Measurements from ENCODE around the gene NR2E1. TPM values are rescaled to one million over a fixed set of nuclear protein-coding genes. Genes with fewer than 3 reads are reported as not detected.

Gene NR2E1
- not detected for total RNA-seq

- Mint-ChIP-seq H3K36me3 (ENCODE audit: insufficient read depth in 2 of 2) (no peaks in the 10 kb centered on the region), H3K9me3 (no peaks in the 10 kb centered on the region), H3K27ac (peak within 1 kb of the TSS; percentile 42), H3K4me3 (peak within 1 kb of the TSS; percentile 77 to 80), H3K4me1 (ENCODE audit: low read depth) (peaks cover 51% of the 10 kb centered on the region), H3K27me3 (ENCODE audit: low read depth) (peaks cover 89% of the 10 kb centered on the region)
- DNase-seq (no peak), ATAC-seq (replicated peaks in 1 of 2) (no peak)
Measured at GRCh38 chr6:108165714-108166663, at the start of gene NR2E1. Gene NR2E1 (plus strand): TSS chr6:108166022. CDS start chr6:108166766, 744 bp downstream.

GRCh38 chr6:108116546-108117426, 49.0 kb upstream of the NR2E1 start:
- H3K4me1 Mint-ChIP-seq (ENCODE audit: low read depth) = peaks cover 60% of the 10 kb centered on the region
- peaks cover 0 to 6% of the 10 kb centered on the region in 2 donors for H3K36me3 Mint-ChIP-seq (ENCODE audit: insufficient read depth in 2 of 2)
- peak overlapping the region; percentile 82 to 89 for H3K4me3 Mint-ChIP-seq
- ATAC-seq (replicated peaks in 1 of 2) = no peak
- H3K27me3 Mint-ChIP-seq (ENCODE audit: low read depth) = peaks cover 89% of the 10 kb centered on the region
- peak overlapping the region; percentile 11 for H3K27ac Mint-ChIP-seq
- DNase-seq = peak in 1 of 2 donors; percentile 3
- no peaks in the 10 kb centered on the region for H3K9me3 Mint-ChIP-seq

- peak; percentile 45 to 57 for ATAC-seq (replicated peaks in 1 of 2)
- peaks cover 60% of the 10 kb centered on the region for H3K4me1 Mint-ChIP-seq (ENCODE audit: low read depth)
- H3K27me3 Mint-ChIP-seq (ENCODE audit: low read depth) = peaks cover 89% of the 10 kb centered on the region
- no peak overlapping the region for H3K27ac Mint-ChIP-seq
- H3K4me3 Mint-ChIP-seq = peak overlapping the region; percentile 82 to 89
- peaks cover 0 to 6% of the 10 kb centered on the region in 2 donors for H3K36me3 Mint-ChIP-seq (ENCODE audit: insufficient read depth in 2 of 2)
- peak; percentile 36 to 38 for DNase-seq
- H3K9me3 Mint-ChIP-seq = no peaks in the 10 kb centered on the region
Measured at GRCh38 chr6:108117427-108118358, 48.1 kb upstream of the NR2E1 start.

- peak overlapping the region; percentile 82 to 90 for H3K4me3 Mint-ChIP-seq
- no peak overlapping the region for H3K27ac Mint-ChIP-seq
- peaks cover 89% of the 10 kb centered on the region for H3K27me3 Mint-ChIP-seq (ENCODE audit: low read depth)
- peaks cover 0 to 6% of the 10 kb centered on the region in 2 donors for H3K36me3 Mint-ChIP-seq (ENCODE audit: insufficient read depth in 2 of 2)
- H3K4me1 Mint-ChIP-seq (ENCODE audit: low read depth) = peaks cover 63% of the 10 kb centered on the region
- ATAC-seq (replicated peaks in 1 of 2) = peak in 1 of 2 donors; percentile 9
- no peak for DNase-seq
- no peaks in the 10 kb centered on the region for H3K9me3 Mint-ChIP-seq
Measured at GRCh38 chr6:108118359-108118724, 47.5 kb upstream of the NR2E1 start.

- no peaks in the 10 kb centered on the region for H3K9me3 Mint-ChIP-seq
- H3K27ac Mint-ChIP-seq = peak overlapping the region; percentile 74
- ATAC-seq (replicated peaks in 1 of 2) (no peak), DNase-seq (peak; percentile 10 to 12)
- peaks cover 57% of the 10 kb centered on the region for H3K4me1 Mint-ChIP-seq (ENCODE audit: low read depth)
- peaks cover 89% of the 10 kb centered on the region for H3K27me3 Mint-ChIP-seq (ENCODE audit: low read depth)
- H3K4me3 Mint-ChIP-seq = peak overlapping the region; percentile 90 to 97
- H3K36me3 Mint-ChIP-seq (ENCODE audit: insufficient read depth in 2 of 2) = peaks cover 0 to 6% of the 10 kb centered on the region in 2 donors
Measured at GRCh38 chr6:108118810-108119768, 46.7 kb upstream of the NR2E1 start.

GRCh38 chr6:108119769-108120141, 46.1 kb upstream of the NR2E1 start:
- no peaks in the 10 kb centered on the region for H3K9me3 Mint-ChIP-seq
- DNase-seq (no peak), ATAC-seq (replicated peaks in 1 of 2) (no peak)
- H3K4me3 Mint-ChIP-seq = peak overlapping the region; percentile 90 to 97
- no peak overlapping the region for H3K27ac Mint-ChIP-seq
- H3K4me1 Mint-ChIP-seq (ENCODE audit: low read depth) = peaks cover 50% of the 10 kb centered on the region
- peaks cover 0 to 6% of the 10 kb centered on the region in 2 donors for H3K36me3 Mint-ChIP-seq (ENCODE audit: insufficient read depth in 2 of 2)
- peaks cover 89% of the 10 kb centered on the region for H3K27me3 Mint-ChIP-seq (ENCODE audit: low read depth)

- Mint-ChIP-seq H3K36me3 (ENCODE audit: insufficient read depth in 2 of 2) (peaks cover 0 to 6% of the 10 kb centered on the region in 2 donors), H3K9me3 (no peaks in the 10 kb centered on the region), H3K4me3 (peak overlapping the region; percentile 24 to 52), H3K27me3 (ENCODE audit: low read depth) (peaks cover 89% of the 10 kb centered on the region), H3K27ac (no peak overlapping the region), H3K4me1 (ENCODE audit: low read depth) (peaks cover 45% of the 10 kb centered on the region)
- peak in 1 of 2 donors; percentile 9 for DNase-seq
- peak in 1 of 2 donors; percentile 35 for ATAC-seq (replicated peaks in 1 of 2)
Measured at GRCh38 chr6:108120311-108120710, 45.5 kb upstream of the NR2E1 start.

- H3K9me3 Mint-ChIP-seq = no peaks in the 10 kb centered on the region
- peaks cover 0 to 6% of the 10 kb centered on the region in 2 donors for H3K36me3 Mint-ChIP-seq (ENCODE audit: insufficient read depth in 2 of 2)
- H3K27me3 Mint-ChIP-seq (ENCODE audit: low read depth) = peaks cover 89% of the 10 kb centered on the region
- no peak overlapping the region for H3K4me3 Mint-ChIP-seq
- no peak overlapping the region for H3K27ac Mint-ChIP-seq
- ATAC-seq (replicated peaks in 1 of 2) = no peak
- H3K4me1 Mint-ChIP-seq (ENCODE audit: low read depth) = peaks cover 32% of the 10 kb centered on the region
- no peak for DNase-seq
Measured at GRCh38 chr6:108121612-108122011, 44.2 kb upstream of the NR2E1 start.

GRCh38 chr6:108123481-108123929, 42.3 kb upstream of the NR2E1 start:
- H3K27ac Mint-ChIP-seq = no peak overlapping the region

GRCh38 chr6:108123946-108124345, 41.9 kb upstream of the NR2E1 start:
- peaks cover 18% of the 10 kb centered on the region for H3K4me1 Mint-ChIP-seq (ENCODE audit: low read depth)
- no peak overlapping the region for H3K27ac Mint-ChIP-seq
- peaks cover 0 to 2% of the 10 kb centered on the region in 2 donors for H3K36me3 Mint-ChIP-seq (ENCODE audit: insufficient read depth in 2 of 2)
- DNase-seq (no peak), ATAC-seq (replicated peaks in 1 of 2) (no peak)
- H3K9me3 Mint-ChIP-seq = no peaks in the 10 kb centered on the region
- no peak overlapping the region for H3K4me3 Mint-ChIP-seq
- H3K27me3 Mint-ChIP-seq (ENCODE audit: low read depth) = peaks cover 98% of the 10 kb centered on the region

More at GRCh38 chr6:108123481-108123929, 42.3 kb upstream of the NR2E1 start:
- Mint-ChIP-seq H3K27me3 (ENCODE audit: low read depth) (peaks cover 97% of the 10 kb centered on the region), H3K4me3 (no peak overlapping the region), H3K9me3 (no peaks in the 10 kb centered on the region), H3K36me3 (ENCODE audit: insufficient read depth in 2 of 2) (peaks cover 0 to 2% of the 10 kb centered on the region in 2 donors), H3K4me1 (ENCODE audit: low read depth) (peaks cover 21% of the 10 kb centered on the region)
- ATAC-seq (replicated peaks in 1 of 2) (no peak), DNase-seq (no peak)

GRCh38 chr6:108127056-108127455, 38.8 kb upstream of the NR2E1 start:
- Mint-ChIP-seq H3K9me3 (no peaks in the 10 kb centered on the region), H3K27me3 (ENCODE audit: low read depth) (peaks cover 98% of the 10 kb centered on the region), H3K4me3 (no peak overlapping the region), H3K36me3 (ENCODE audit: insufficient read depth in 2 of 2) (no peaks in the 10 kb centered on the region), H3K4me1 (ENCODE audit: low read depth) (peaks cover 5% of the 10 kb centered on the region), H3K27ac (no peak overlapping the region)
- DNase-seq (no peak), ATAC-seq (replicated peaks in 1 of 2) (no peak)

All from activated T-cell treated with anti-CD3 and anti-CD28 coated beads, Interleukin-2, amount 50 U/mL, for 72 hours (primary cell).